Endodermal cell (in vitro differentiated cells): ENCODE measurements around the gene KDM4E. TPM values are rescaled to one million over a fixed set of nuclear protein-coding genes. Genes with fewer than 3 reads are reported as not detected.
"Not testable (repeated sequence)": the region's sequence is repeated elsewhere in the genome, so short reads cannot be mapped to it uniquely, and the experiment has no call there.

Source experiments
- DNase-seq: peaks from one replicate; pipeline ENCODE4 v3.0.0-alpha.2; 2017
- H3K27ac ChIP-seq: 2 replicates; pipeline ENCODE4 v1.5.1; 2013; ENCODE audit warnings: mild to moderate bottlenecking, low read depth, low read length, moderate library complexity
- H3K27me3 ChIP-seq: 2 replicates; pipeline ENCODE4 v1.6.1; 2013; ENCODE audit warnings: mild to moderate bottlenecking, low read length, moderate library complexity; ENCODE audit not compliant: insufficient read depth, control insufficient read depth, poor library complexity, severe bottlenecking
- H3K36me3 ChIP-seq: 2 replicates; pipeline ENCODE4 v1.7.0; 2013; ENCODE audit warnings: mild to moderate bottlenecking, low read length, moderate library complexity; ENCODE audit not compliant: control insufficient read depth, insufficient read depth
- H3K4me1 ChIP-seq: one replicate; pipeline ENCODE4 v1.7.0; 2013; ENCODE audit warnings: low read length; ENCODE audit not compliant: control insufficient read depth, insufficient read depth
- H3K4me3 ChIP-seq: 2 replicates; pipeline ENCODE4 v1.5.1; 2013; ENCODE audit warnings: mild to moderate bottlenecking, low read length, moderate library complexity
- H3K9ac ChIP-seq: 2 replicates; pipeline ENCODE4 v1.6.1; 2013; ENCODE audit warnings: mild to moderate bottlenecking, low read length, moderate library complexity; ENCODE audit not compliant: poor library complexity, severe bottlenecking; ENCODE audit errors: extremely low read depth
- H3K9me3 ChIP-seq: 2 replicates; pipeline ENCODE4 v1.6.1; 2013; ENCODE audit warnings: mild to moderate bottlenecking, low read length, moderate library complexity; ENCODE audit not compliant: control insufficient read depth
- H3K27ac Mint-ChIP-seq: 2 replicates; pipeline ENCODE4 v1.8.0; 2020; ENCODE audit warnings: mixed read lengths
- H3K27me3 Mint-ChIP-seq: 2 replicates; pipeline ENCODE4 v1.8.0; 2021; ENCODE audit warnings: mild to moderate bottlenecking, mixed read lengths; ENCODE audit not compliant: insufficient read depth
- H3K36me3 Mint-ChIP-seq: 2 replicates; pipeline ENCODE4 v1.8.0; 2020; ENCODE audit warnings: low read depth, mixed read lengths
- H3K4me1 Mint-ChIP-seq: 2 replicates; pipeline ENCODE4 v1.8.0; 2020; ENCODE audit warnings: mixed read lengths
- H3K4me3 Mint-ChIP-seq: 2 replicates; pipeline ENCODE4 v1.8.0; 2020; ENCODE audit warnings: mild to moderate bottlenecking, moderate library complexity, mixed read lengths
- H3K9me3 Mint-ChIP-seq: 2 replicates; pipeline ENCODE4 v1.8.0; 2020; ENCODE audit warnings: mild to moderate bottlenecking, mixed read lengths
- WGBS, 2 experiments: methylation state at CpG; one replicate each; pipeline versions ENCODE4 v1.1.5 to v1.1.7; 2013; ENCODE audit warnings: missing lambda C conversion rate in 2 of 2, mixed read lengths in 1 of 2; ENCODE audit not compliant: insufficient coverage in 1 of 2, insufficient read length in 1 of 2; 5-methylcytosine and 5-hydroxymethylcytosine counted together
- total RNA-seq, 2 donors: library from RNA; stranded (reverse); fragmentation: NEBNext Ultra II Directional in 1 of 2; extraction: Animal tissue kit (Norgen Biotek cat#: 25700) in 1 of 2; gene quantifications; 2 replicates in 1 of 2; 3 replicates in 1 of 2; pipeline ENCODE4 v1.2.1, GENCODE V29; 2021
- TF ChIP-seq, protein P1 (sequence below): fragments of 200-600 bp; sonication (generic); conservative IDR thresholded peaks from 2 replicates; pipeline ENCODE4 v1.5.0; 2021; ENCODE audit warnings: antibody characterized with exemption, mild to moderate bottlenecking

KDM4E gene
- total RNA-seq, 2 donors from 2014 or later: not detected

DNA sequence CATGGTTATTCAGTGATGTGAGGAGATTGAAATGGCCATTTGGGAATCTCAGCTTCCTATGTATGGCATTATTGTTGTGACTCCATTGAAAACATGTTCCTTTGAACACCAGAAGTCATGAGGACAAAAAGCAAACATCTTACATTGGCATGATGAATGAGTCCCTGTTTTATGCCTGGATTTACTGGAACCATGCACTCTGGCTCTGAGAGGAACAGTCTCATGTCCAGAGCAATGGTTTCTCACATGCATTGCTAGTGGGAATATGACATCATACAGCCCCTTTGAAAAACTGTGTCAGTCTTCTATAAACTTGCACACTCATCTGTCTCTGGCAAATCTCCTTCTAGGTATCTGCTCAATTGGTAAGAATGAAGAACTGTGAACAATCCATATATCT is 20.8 kb downstream of the KDM4E start:
- Mint-ChIP-seq H3K4me1 (peaks cover 6% of the 10 kb centered on the region), H3K27me3 (peaks cover 32% of the 10 kb centered on the region), H3K4me3 (no peak overlapping the region), H3K27ac (no peak overlapping the region), H3K36me3 (no peaks in the 10 kb centered on the region), H3K9me3 (no peaks in the 10 kb centered on the region)
- H3K36me3 ChIP-seq: no peaks in the 10 kb centered on the region
- H3K4me3 ChIP-seq: no peak overlapping the region
- no peak overlapping the region for H3K9ac ChIP-seq
- no peaks in the 10 kb centered on the region for H3K9me3 ChIP-seq
- H3K27ac ChIP-seq: no peak overlapping the region
- no peaks in the 10 kb centered on the region for H3K4me1 ChIP-seq
- DNase-seq: no peak
- TF ChIP-seq, protein P1, sequence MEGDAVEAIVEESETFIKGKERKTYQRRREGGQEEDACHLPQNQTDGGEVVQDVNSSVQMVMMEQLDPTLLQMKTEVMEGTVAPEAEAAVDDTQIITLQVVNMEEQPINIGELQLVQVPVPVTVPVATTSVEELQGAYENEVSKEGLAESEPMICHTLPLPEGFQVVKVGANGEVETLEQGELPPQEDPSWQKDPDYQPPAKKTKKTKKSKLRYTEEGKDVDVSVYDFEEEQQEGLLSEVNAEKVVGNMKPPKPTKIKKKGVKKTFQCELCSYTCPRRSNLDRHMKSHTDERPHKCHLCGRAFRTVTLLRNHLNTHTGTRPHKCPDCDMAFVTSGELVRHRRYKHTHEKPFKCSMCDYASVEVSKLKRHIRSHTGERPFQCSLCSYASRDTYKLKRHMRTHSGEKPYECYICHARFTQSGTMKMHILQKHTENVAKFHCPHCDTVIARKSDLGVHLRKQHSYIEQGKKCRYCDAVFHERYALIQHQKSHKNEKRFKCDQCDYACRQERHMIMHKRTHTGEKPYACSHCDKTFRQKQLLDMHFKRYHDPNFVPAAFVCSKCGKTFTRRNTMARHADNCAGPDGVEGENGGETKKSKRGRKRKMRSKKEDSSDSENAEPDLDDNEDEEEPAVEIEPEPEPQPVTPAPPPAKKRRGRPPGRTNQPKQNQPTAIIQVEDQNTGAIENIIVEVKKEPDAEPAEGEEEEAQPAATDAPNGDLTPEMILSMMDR: no peak
- peaks cover 15% of the 10 kb centered on the region for H3K27me3 ChIP-seq

DNA sequence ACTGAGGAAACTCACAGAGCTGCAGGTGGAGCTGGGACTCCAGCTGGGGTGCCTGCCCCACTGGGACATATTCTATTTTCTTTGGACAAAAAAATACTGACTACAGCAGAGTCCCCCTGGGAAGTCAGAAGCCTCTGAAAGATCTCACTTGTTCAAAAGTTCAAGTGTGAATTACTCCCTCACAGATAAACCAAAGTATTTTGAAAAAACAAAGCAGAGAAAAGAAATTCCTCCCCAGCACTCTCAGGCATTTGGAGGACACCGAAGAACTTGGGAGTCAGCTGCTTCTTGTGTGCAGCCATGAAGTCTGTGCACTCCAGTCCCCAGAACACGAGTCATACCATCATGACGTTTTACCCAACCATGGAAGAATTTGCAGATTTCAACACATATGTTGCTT is 24.1 kb downstream of the KDM4E start, which contains the start of gene KDM4F:
Gene KDM4F (plus strand): TSS at position 301 of the 400 bp plus-strand sequence.
- H3K9me3 Mint-ChIP-seq, DNase-seq, H3K27ac Mint-ChIP-seq, H3K36me3 ChIP-seq, H3K27me3 ChIP-seq, H3K4me3 ChIP-seq, H3K27ac ChIP-seq, H3K9me3 ChIP-seq, H3K9ac ChIP-seq, H3K4me3 Mint-ChIP-seq, H3K4me1 Mint-ChIP-seq, H3K36me3 Mint-ChIP-seq, H3K4me1 ChIP-seq: not testable (repeated sequence)
- peaks cover 38% of the 10 kb centered on the region for H3K27me3 Mint-ChIP-seq
- 80 to 96% methylated on average over 1 to 3 of the region's 3 CpGs for WGBS, 2 experiments

DNA sequence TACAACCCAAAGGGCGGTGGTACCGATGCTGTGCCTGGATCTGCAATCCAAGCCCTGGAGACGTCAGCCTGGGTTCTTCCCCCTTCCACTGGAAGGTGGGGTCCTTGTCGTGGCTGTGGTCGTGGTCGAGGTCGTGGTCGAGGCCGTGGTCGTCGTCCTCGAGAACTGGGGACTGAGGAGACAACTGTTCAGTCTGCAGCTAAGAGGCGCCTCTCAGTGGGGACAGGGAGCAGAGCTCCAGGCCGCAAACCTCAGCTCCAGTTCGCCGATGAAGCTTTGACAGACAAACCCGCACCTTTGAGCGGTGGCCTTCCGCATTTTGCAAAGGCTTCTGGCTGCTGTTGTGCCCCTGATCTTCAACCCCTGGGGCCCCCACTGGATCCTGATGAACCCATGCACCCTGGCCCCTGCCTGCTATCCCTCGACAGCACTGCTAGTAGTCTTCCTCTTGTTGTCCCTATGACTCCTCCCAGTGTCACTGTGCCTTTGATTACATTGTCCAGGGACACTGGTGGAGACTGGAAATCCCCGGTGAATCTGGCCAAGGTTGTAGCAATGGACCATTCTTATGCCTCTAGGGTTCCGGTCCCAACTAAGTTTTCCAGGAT is 25.6 kb downstream of the KDM4E start:
- Histone ChIP-seq H3K27me3 (peaks cover 15% of the 10 kb centered on the region), H3K27ac (no peak overlapping the region), H3K4me3 (no peak overlapping the region), H3K4me1 (no peaks in the 10 kb centered on the region), H3K9ac (no peak overlapping the region), H3K9me3 (no peaks in the 10 kb centered on the region), H3K36me3 (no peaks in the 10 kb centered on the region)
- H3K27me3 Mint-ChIP-seq: peaks cover 36% of the 10 kb centered on the region
- H3K4me3 Mint-ChIP-seq: no peak overlapping the region
- H3K27ac Mint-ChIP-seq: no peak overlapping the region
- 93 to 96% methylated on average over 19 to 22 of the region's 22 CpGs for WGBS, 2 experiments
- H3K36me3 Mint-ChIP-seq: no peaks in the 10 kb centered on the region
- no peak for DNase-seq
- no peaks in the 10 kb centered on the region for H3K9me3 Mint-ChIP-seq
- H3K4me1 Mint-ChIP-seq: no peaks in the 10 kb centered on the region
- TF ChIP-seq, protein P1: no peak

GRCh38 chr11:95054356-95054755 is 29.3 kb downstream of the KDM4E start:
- 83 to 96% methylated on average over 1 to 2 of the region's 2 CpGs for WGBS, 2 experiments
- no peaks in the 10 kb centered on the region for H3K9me3 ChIP-seq
- H3K36me3 ChIP-seq: no peaks in the 10 kb centered on the region
- no peak overlapping the region for H3K9ac ChIP-seq
- no peaks in the 10 kb centered on the region for H3K4me1 ChIP-seq
- H3K27ac Mint-ChIP-seq: no peak overlapping the region
- no peaks in the 10 kb centered on the region for H3K4me1 Mint-ChIP-seq
- H3K4me3 Mint-ChIP-seq: no peak overlapping the region
- H3K27me3 Mint-ChIP-seq: peaks cover 27% of the 10 kb centered on the region
- H3K4me3 ChIP-seq: no peak overlapping the region
- TF ChIP-seq, protein P1: no peak
- no peak for DNase-seq
- H3K9me3 Mint-ChIP-seq: no peaks in the 10 kb centered on the region
- H3K36me3 Mint-ChIP-seq: no peaks in the 10 kb centered on the region
- H3K27ac ChIP-seq: no peak overlapping the region
- peaks cover 13% of the 10 kb centered on the region for H3K27me3 ChIP-seq
